ENCODE measurements around the gene BAIAP2L2.
"Not testable (repeated sequence)": the region's sequence is repeated elsewhere in the genome, so short reads cannot be mapped to it uniquely, and the experiment has no call there.

Gene BAIAP2L2

DNA sequence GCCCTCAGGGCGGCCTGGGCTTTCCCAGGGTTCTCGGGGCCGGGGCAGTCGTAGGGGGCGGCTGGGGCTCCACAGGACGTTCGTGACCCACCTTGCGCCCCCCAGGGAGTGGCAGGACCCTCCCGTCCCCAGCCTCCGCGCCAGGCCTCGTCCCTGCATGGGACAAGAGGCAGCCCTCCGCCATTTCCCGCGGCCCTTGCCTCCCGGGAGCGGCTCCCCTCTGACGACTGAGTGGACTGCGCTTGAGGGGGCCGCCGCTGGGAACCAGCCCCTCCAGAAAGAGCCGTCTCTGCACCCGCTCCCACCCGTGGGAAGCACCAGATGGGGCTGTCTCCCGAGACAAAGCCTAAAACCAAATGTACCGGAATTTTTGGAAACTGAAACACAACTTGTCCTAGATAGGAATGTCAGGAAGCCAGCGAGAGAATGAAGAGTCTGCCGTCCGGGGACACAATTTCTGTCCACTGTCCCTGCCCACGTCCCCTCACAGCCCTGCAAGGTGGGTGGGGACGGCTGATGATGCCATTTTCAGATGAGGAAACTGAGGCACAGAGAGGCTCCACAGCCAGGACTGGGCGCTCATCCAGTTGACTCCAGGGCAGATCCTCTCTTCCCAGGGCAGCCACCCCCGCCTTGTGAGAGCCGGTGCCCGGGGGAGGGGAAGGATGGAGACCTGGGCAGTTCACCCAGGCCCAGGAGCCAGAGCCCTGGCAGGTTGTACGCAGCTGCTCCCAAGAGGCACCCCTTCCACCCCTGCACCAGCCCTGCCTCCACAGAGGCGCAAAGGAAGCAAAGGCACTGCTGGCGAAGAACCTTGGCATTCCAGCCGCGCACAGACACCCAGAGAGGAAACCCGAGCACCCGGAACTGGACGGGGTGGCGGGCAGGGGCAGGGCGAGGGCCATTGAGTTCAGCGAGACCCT is 71.3 kb downstream of the BAIAP2L2 start:
- H3K4me3 ChIP-seq (ENCODE audit: low read depth, low read length) = no peak overlapping the region
- TF ChIP-seq, protein P1, sequence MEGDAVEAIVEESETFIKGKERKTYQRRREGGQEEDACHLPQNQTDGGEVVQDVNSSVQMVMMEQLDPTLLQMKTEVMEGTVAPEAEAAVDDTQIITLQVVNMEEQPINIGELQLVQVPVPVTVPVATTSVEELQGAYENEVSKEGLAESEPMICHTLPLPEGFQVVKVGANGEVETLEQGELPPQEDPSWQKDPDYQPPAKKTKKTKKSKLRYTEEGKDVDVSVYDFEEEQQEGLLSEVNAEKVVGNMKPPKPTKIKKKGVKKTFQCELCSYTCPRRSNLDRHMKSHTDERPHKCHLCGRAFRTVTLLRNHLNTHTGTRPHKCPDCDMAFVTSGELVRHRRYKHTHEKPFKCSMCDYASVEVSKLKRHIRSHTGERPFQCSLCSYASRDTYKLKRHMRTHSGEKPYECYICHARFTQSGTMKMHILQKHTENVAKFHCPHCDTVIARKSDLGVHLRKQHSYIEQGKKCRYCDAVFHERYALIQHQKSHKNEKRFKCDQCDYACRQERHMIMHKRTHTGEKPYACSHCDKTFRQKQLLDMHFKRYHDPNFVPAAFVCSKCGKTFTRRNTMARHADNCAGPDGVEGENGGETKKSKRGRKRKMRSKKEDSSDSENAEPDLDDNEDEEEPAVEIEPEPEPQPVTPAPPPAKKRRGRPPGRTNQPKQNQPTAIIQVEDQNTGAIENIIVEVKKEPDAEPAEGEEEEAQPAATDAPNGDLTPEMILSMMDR (IDR thresholded peaks at IDR 0.05; ENCODE audit: low read depth, low read length) = no peak
- DNase-seq (ENCODE audit: low read depth, low spot score) = no peak
- in situ Hi-C loops (cut with HindIII; ENCODE audit: low sequenced_read_pairs) = no loop called here

DNA sequence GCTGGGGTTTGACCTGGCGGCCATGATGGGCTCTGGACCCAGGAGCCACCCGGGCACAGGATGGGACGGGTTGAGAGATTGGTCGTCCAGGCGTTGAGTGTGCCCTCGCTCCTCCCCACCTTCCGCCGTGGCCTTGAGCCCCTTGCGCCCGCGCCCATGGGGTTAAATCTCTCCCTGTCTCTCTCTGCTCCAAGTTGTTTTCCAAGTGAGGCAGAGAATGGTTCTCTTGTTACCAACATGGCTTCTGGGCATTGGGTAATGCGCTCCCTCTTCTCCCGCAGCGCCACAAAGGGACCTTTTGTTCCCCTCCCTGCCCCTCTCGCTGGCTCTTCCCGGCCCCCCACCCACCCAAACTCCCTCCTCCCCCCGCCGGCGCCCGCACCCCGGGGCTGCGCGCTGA is 72.1 kb downstream of the BAIAP2L2 start:
- H3K4me3 ChIP-seq (ENCODE audit: low read depth, low read length) = no peak overlapping the region
- no peak for DNase-seq (ENCODE audit: low read depth, low spot score)
- in situ Hi-C loops (cut with HindIII; ENCODE audit: low sequenced_read_pairs) = no loop called here
- TF ChIP-seq, protein P1 (IDR thresholded peaks at IDR 0.05; ENCODE audit: low read depth, low read length) = no peak

DNA sequence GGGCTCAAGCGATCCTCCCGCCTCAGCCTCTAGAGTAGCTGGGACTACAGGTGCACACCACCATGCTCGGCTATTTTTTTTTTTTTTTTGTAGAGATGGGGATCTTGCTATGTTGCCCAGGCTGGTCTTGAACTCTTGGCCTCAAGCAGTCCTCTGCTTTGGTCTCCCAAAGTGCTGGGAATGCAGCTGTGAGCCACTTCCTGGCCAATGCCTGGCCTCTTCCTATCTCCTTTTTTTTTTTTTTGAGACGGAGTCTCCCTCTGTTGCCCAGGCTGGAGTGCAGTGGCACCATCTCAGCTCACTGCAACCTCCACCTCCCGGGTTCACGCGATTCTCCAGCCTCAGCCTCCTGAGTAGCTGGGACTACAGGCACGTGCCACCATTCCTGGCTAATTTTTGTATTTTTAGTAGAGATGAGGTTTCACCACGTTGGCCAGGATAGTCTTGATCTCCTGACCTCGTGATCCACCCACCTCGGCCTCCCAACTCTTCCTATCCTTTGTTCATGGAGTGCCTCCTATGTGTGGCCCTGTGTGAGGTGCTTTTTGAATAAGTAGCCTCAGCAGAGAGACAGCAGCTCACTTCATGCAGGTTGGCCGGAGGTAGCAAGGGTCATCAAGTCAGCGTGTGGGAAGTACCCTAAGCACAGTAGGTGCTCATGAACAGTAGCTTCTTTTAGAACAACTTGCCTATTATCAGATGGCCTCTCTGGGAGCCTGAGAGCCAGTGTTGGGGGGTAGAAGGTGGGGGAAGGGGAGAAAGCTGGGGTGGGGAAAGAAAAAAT is 72.9 kb downstream of the BAIAP2L2 start:
- in situ Hi-C loops (cut with HindIII; ENCODE audit: low sequenced_read_pairs); DNase-seq (ENCODE audit: low read depth, low spot score); H3K4me3 ChIP-seq (ENCODE audit: low read depth, low read length): not testable (repeated sequence)

DNA sequence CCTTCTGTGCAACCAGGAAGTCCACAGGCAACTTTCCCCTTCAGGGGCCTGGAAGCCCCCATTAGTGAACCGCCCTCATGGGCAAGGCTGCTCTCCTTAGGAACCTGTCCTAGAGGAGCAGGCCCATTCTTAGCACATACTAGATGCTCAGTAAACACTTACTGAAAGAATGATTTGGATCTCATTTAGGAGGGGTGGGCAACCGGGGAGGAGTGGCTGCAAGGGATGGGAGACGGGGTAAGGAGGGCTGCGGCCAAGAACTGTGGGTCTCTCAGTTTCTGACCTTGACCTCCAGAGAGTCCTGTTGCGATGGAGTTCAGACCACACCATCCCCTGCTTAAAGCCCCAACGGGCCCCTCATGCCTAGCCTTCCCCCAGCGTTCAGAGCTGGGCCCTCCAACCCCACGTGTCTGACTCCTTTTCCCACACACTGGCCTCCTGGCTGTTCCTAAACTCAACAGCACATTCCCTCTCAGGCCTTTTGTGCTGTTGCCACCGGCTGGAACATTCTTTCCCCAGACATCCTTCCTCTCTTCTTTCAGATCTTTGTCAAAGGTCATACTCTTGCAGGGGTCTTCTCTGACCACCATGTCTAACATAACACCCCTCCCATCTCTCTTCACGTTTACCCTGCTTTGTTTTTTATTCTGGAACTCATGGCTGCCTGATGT is 74.0 kb downstream of the BAIAP2L2 start:
- H3K4me3 ChIP-seq (ENCODE audit: low read depth, low read length) = no peak overlapping the region
- TF ChIP-seq, protein P1 (IDR thresholded peaks at IDR 0.05; ENCODE audit: low read depth, low read length) = no peak
- no peak for DNase-seq (ENCODE audit: low read depth, low spot score)
- in situ Hi-C loops (cut with HindIII; ENCODE audit: low sequenced_read_pairs) = no loop called here

DNA sequence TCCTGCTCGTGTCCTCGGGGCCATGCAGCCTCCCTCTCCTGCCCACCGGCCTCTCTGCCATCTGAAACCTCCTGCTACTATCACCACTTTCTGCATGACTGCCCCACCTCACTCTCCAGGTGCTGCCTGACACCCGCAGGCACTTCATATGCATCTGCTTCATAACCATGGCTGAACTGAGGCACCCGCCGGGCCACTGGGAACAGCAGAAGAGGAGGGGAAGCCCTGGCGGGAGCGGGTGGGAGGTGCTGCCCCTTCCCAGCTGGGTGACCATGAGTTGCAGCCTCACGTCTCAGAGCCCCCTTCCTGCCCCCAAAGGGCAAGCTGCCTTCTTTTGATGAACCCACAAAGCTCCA is 75.0 kb downstream of the BAIAP2L2 start:
- TF ChIP-seq, protein P1 (IDR thresholded peaks at IDR 0.05; ENCODE audit: low read depth, low read length) = no peak
- no peak for DNase-seq (ENCODE audit: low read depth, low spot score)
- in situ Hi-C loops (cut with HindIII; ENCODE audit: low sequenced_read_pairs) = no loop called here
- no peak overlapping the region for H3K4me3 ChIP-seq (ENCODE audit: low read depth, low read length)

Measured in astrocyte of the spinal cord (primary cell).